Measurements from ENCODE around the gene RAD9B.
"Not testable (repeated sequence)": the region's sequence is repeated elsewhere in the genome, so short reads cannot be mapped to it uniquely, and the experiment has no call there.

The RAD9B gene

GRCh38 chr12:110528277-110528839 is 26.2 kb downstream of the RAD9B start:
- DNase-seq (ENCODE audit: low spot score): no peak

GRCh38 chr12:110530511-110530910 is 28.4 kb downstream of the RAD9B start:
- DNase-seq (ENCODE audit: low spot score): no peak

- peak; percentile 41 for DNase-seq (ENCODE audit: low spot score)
Measured at GRCh38 chr12:110531741-110532333, 29.7 kb downstream of the RAD9B start.

GRCh38 chr12:110532644-110533043 is 30.5 kb downstream of the RAD9B start:
- DNase-seq (ENCODE audit: low spot score): no peak

- no peak for DNase-seq (ENCODE audit: low spot score)
Measured at GRCh38 chr12:110533607-110534006, 31.5 kb downstream of the RAD9B start.

GRCh38 chr12:110534811-110535210 is 32.7 kb downstream of the RAD9B start:
- no peak for DNase-seq (ENCODE audit: low spot score)

GRCh38 chr12:110536834-110537604 is 34.9 kb downstream of the RAD9B start:
- DNase-seq (ENCODE audit: low spot score): no peak

- DNase-seq (ENCODE audit: low spot score): no peak
Measured at GRCh38 chr12:110537605-110538409, 35.7 kb downstream of the RAD9B start.

- no peak for DNase-seq (ENCODE audit: low spot score)
Measured at GRCh38 chr12:110538869-110539622, 36.9 kb downstream of the RAD9B start.

GRCh38 chr12:110540048-110540447 is 37.9 kb downstream of the RAD9B start:
- DNase-seq (ENCODE audit: low spot score): no peak

- DNase-seq (ENCODE audit: low spot score): no peak
Measured at GRCh38 chr12:110543252-110543959, 41.3 kb downstream of the RAD9B start.

GRCh38 chr12:110543965-110544364 is 41.8 kb downstream of the RAD9B start:
- no peak for DNase-seq (ENCODE audit: low spot score)

- not testable (repeated sequence) for DNase-seq (ENCODE audit: low spot score)
Measured at GRCh38 chr12:110545259-110545658, 43.1 kb downstream of the RAD9B start.

- DNase-seq (ENCODE audit: low spot score): no peak
Measured at GRCh38 chr12:110545812-110546211, 43.7 kb downstream of the RAD9B start.

- peak; percentile 47 for DNase-seq (ENCODE audit: low spot score)
Measured at GRCh38 chr12:110546339-110546738, 44.2 kb downstream of the RAD9B start.

GRCh38 chr12:110547090-110547489 is 45.0 kb downstream of the RAD9B start:
- no peak for DNase-seq (ENCODE audit: low spot score)

- no peak for DNase-seq (ENCODE audit: low spot score)
Measured at GRCh38 chr12:110548678-110549077, 46.5 kb downstream of the RAD9B start.

- no peak for DNase-seq (ENCODE audit: low spot score)
Measured at GRCh38 chr12:110549716-110550115, 47.6 kb downstream of the RAD9B start.

GRCh38 chr12:110550981-110551380 is 48.9 kb downstream of the RAD9B start:
- DNase-seq (ENCODE audit: low spot score): no peak
